ENCODE data around the gene KLHL35. TPM values are rescaled to one million over a fixed set of nuclear protein-coding genes. Genes with fewer than 3 reads are reported as not detected.

The KLHL35 gene
- total and polyA plus RNA-seq, 4 donors = 0.62 to 2.4 (median 1.7) TPM

GRCh38 chr11:75472081-75472732 is 39.2 kb upstream of the KLHL35 start:
- Histone ChIP-seq H3K9me3 (ENCODE audit: control insufficient read depth in 4 of 4, insufficient read depth in 3 of 4, low read length in 3 of 4) (no peaks in the 10 kb centered on the region), H3K36me3 (ENCODE audit: control insufficient read depth in 4 of 4, insufficient read depth in 4 of 4, low read length in 4 of 4) (no peaks in the 10 kb centered on the region), H3K4me1 (ENCODE audit: control insufficient read depth in 5 of 5, insufficient read depth in 5 of 5, low read length in 5 of 5) (peaks cover 0 to 31% (median 8%) of the 10 kb centered on the region in 5 donors), H3K9ac (ENCODE audit: insufficient read depth in 1 of 2, low read length in 2 of 2) (no peak overlapping the region), H3K27me3 (ENCODE audit: control insufficient read depth in 3 of 3, insufficient read depth in 3 of 3, low read length in 2 of 3) (no peaks in the 10 kb centered on the region), H3K4me3 (no peak overlapping the region), H3K27ac (ENCODE audit: low read depth in 1 of 2, low read length in 1 of 2) (no peak overlapping the region)
- no peak for TF ChIP-seq CTCF (IDR thresholded peaks at IDR 0.05; ENCODE audit: control extremely low read depth, extremely low read depth)
- DNase-seq (no peak), ATAC-seq (ENCODE audit: insufficient read depth, low FRiP score) (no peak)
- WGBS, 2 donors = 95 to 98% methylated on average over 5 of the region's 5 CpGs

- TF ChIP-seq CTCF (IDR thresholded peaks at IDR 0.05; ENCODE audit: control extremely low read depth, extremely low read depth) = no peak
- ATAC-seq (ENCODE audit: insufficient read depth, low FRiP score) = no peak
- Histone ChIP-seq H3K9me3 (ENCODE audit: control insufficient read depth in 4 of 4, insufficient read depth in 3 of 4, low read length in 3 of 4) (no peaks in the 10 kb centered on the region), H3K27ac (ENCODE audit: low read depth in 1 of 2, low read length in 1 of 2) (no peak overlapping the region), H3K4me1 (ENCODE audit: control insufficient read depth in 5 of 5, insufficient read depth in 5 of 5, low read length in 5 of 5) (peaks cover 0 to 32% (median 11%) of the 10 kb centered on the region in 5 donors), H3K27me3 (ENCODE audit: control insufficient read depth in 3 of 3, insufficient read depth in 3 of 3, low read length in 2 of 3) (no peaks in the 10 kb centered on the region), H3K4me3 (no peak overlapping the region), H3K36me3 (ENCODE audit: control insufficient read depth in 4 of 4, insufficient read depth in 4 of 4, low read length in 4 of 4) (no peaks in the 10 kb centered on the region), H3K9ac (ENCODE audit: insufficient read depth in 1 of 2, low read length in 2 of 2) (no peak overlapping the region)
- 85 to 89% methylated on average over 7 of the region's 7 CpGs for WGBS, 2 donors
- no peak for DNase-seq
Measured at GRCh38 chr11:75471176-75471973, 38.4 kb upstream of the KLHL35 start.

GRCh38 chr11:75470476-75471080 is 37.6 kb upstream of the KLHL35 start:
- no peak for DNase-seq
- H3K36me3 ChIP-seq (ENCODE audit: control insufficient read depth in 4 of 4, insufficient read depth in 4 of 4, low read length in 4 of 4) = no peaks in the 10 kb centered on the region
- H3K9me3 ChIP-seq (ENCODE audit: control insufficient read depth in 4 of 4, insufficient read depth in 3 of 4, low read length in 3 of 4) = no peaks in the 10 kb centered on the region
- no peak for TF ChIP-seq CTCF (IDR thresholded peaks at IDR 0.05; ENCODE audit: control extremely low read depth, extremely low read depth)
- 88 to 94% methylated on average over 7 of the region's 7 CpGs for WGBS, 2 donors
- H3K27me3 ChIP-seq (ENCODE audit: control insufficient read depth in 3 of 3, insufficient read depth in 3 of 3, low read length in 2 of 3) = no peaks in the 10 kb centered on the region
- H3K9ac ChIP-seq (ENCODE audit: insufficient read depth in 1 of 2, low read length in 2 of 2) = no peak overlapping the region
- H3K27ac ChIP-seq (ENCODE audit: low read depth in 1 of 2, low read length in 1 of 2) = no peak overlapping the region
- H3K4me1 ChIP-seq (ENCODE audit: control insufficient read depth in 5 of 5, insufficient read depth in 5 of 5, low read length in 5 of 5) = peaks cover 0 to 35% (median 16%) of the 10 kb centered on the region in 5 donors
- ATAC-seq (ENCODE audit: insufficient read depth, low FRiP score) = no peak
- no peak overlapping the region for H3K4me3 ChIP-seq
